HG03135 (cell line): ENCODE data around the gene CEP350.

ENCODE experiments used
- ATAC-seq: cut with Tn5 transposase; IDR thresholded peaks from one replicate; pipeline ENCODE4 v1.9.1; 2021; ENCODE audit warnings: mild to moderate bottlenecking, moderate library complexity; ENCODE audit not compliant: unreplicated experiment

Gene CEP350

DNA sequence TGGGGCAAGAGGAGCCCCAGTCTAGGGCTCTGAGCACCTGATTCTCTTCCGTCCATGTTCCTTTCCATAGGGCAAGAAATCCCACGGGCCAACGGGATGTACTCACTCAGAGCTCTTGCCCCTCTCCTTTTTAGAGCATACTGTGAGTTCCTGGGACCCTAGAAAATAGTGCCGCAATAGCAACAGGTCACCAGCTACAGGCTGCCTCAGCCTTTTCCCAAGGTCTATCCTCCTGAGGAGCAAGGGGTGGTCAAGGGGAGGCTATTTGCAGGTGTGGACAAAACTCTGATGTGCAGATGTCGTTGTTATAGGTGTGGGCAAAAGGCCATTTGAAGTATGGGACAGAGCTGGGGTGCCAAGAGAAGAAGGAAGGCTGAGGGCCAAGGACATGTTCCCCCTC, 198.4 kb downstream of the CEP350 start:
- ATAC-seq = no peak

GRCh38 chr1:180154003-180154324, 199.4 kb downstream of the CEP350 start:
- ATAC-seq = peak; percentile 5

DNA sequence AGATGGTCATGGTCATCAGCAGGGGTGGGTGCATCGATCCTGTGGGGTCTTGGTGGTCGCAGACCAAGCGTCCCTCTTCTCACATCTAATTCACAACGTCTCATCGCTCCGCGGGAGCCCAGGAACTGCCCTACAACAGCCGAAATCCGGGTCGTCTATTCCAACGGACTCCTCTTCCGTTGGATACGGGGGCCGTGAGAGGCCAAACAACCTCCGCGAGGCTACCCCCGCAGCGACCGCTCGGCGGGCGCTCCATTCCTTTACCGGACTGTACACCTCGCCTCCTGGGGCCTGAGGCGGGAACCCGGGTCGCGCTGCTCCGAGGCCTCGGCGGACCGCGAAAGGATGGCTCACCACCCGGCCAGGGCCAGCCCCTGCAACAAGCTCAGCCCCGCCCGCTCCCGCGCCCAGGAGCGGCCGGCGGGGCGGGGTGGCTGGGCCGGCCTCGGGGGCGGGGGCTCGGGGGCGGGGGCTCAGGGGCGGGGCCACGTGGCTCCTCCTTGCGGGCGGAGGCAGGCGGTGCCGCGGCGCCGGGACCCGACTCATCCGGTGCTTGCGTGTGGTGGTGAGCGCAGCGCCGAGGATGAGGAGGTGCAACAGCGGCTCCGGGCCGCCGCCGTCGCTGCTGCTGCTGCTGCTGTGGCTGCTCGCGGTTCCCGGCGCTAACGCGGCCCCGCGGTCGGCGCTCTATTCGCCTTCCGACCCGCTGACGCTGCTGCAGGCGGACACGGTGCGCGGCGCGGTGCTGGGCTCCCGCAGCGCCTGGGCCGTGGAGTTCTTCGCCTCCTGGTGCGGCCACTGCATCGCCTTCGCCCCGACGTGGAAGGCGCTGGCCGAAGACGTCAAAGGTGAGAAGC, 199.9 kb downstream of the CEP350 start, which contains the start of gene QSOX1:
TSS of gene QSOX1 (plus strand) at position 545 of the 857 bp plus-strand sequence. CDS start at position 584, 39 bp downstream.
- ATAC-seq = peak; percentile 91

DNA sequence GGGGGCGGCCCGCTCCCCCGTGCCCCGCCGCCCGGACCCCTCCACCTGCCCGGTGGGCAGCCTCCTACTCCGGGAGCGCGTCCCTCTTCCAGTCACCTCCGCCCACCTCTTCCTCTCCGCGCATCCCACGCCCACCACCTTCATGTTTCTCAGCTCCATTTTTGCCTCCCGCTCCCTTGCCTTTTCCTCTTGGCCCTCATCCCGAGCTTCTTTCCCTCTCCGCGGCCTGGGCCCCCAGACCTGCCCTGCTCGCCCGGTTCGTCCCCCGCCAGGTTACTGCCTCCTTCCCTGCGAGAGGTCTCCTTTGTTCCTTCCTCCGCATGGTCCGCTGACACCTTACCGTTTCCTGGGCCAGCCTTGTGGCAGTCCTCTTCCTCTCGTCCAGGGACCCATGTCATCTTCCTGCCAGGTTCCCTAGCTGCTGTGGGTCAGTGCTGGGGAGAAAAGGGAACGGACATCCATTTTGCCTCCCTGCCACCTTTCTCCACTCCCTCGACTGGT, 200.6 kb downstream of the CEP350 start:
- ATAC-seq = no peak

GRCh38 chr1:180156201-180156600, 201.6 kb downstream of the CEP350 start:
- no peak for ATAC-seq

- no peak for ATAC-seq
Observed at GRCh38 chr1:180156631-180157091, 202.1 kb downstream of the CEP350 start.

- ATAC-seq = no peak
Observed at GRCh38 chr1:180157108-180157507, 202.5 kb downstream of the CEP350 start.

- no peak for ATAC-seq
Observed at GRCh38 chr1:180157576-180158057, 203.0 kb downstream of the CEP350 start.

- no peak for ATAC-seq
Observed at GRCh38 chr1:180158149-180159147, 203.8 kb downstream of the CEP350 start.

DNA sequence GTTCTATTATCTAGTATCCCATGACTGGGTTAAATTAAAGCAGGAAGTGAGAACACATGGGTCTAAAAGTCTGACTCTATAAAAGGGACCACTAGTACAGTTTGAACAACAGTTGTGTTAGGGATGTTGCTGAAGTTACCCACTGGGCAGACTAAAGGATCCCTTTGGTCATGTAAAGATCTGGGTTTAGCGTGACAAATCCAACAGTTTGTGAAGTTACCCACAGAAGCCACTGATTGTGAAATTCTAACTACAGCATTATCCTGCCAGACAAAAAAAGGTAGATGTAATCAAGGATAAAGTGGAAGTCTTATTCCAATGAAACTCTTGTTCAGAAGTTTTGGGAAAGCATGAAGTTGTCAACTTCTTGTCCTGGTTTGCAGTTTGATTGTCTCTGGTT, 205.7 kb downstream of the CEP350 start:
- no peak for ATAC-seq

GRCh38 chr1:180163041-180163440, 208.4 kb downstream of the CEP350 start:
- no peak for ATAC-seq
